Measurements from ENCODE around the gene SCYGR1.
A peak's percentile ranks its signal among the peaks of the same experiment; 100 is the strongest.

SCYGR1 gene

DNA sequence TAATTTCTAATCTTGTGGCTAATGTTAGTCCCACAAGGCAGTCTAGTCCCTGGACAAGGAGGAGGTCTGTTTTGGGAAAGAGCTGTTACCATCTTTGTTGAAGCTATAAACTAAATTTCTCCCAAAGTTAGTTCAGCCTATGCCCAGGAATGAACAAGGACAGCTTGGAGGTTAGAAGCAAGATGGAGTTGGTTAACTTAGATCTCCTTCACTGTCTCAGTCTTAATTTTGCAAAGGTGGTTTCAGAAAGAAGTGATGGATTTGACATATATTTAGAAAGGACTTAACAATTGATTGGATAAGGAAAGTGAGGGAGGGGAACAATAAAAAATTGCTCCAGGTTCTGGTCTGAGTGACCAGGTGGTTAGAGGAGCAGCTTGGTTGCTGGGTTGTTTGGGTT, 14.6 kb upstream of the SCYGR1 start:
- DNase-seq, result no peak

DNA sequence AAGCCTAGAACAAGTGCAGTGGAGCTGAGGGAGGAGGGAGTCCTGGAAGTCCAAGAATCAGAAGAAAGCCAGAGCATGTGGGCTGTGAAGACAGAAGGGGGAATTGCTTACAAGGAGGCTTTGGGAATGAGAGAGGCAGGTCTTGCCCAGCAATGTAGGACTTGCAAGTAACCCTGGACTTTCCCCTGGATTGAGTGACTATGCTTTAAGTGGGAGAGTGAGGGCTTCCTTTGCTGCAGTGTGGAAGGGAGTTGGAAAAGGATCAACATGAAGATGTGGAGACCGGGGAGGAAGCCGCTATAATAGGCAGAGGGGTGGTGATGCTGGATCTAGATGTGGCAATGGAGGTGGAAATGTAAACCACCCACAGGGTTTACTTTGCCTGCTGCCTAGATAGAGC, 13.8 kb upstream of the SCYGR1 start:
- DNase-seq, result peak; percentile 17

DNA sequence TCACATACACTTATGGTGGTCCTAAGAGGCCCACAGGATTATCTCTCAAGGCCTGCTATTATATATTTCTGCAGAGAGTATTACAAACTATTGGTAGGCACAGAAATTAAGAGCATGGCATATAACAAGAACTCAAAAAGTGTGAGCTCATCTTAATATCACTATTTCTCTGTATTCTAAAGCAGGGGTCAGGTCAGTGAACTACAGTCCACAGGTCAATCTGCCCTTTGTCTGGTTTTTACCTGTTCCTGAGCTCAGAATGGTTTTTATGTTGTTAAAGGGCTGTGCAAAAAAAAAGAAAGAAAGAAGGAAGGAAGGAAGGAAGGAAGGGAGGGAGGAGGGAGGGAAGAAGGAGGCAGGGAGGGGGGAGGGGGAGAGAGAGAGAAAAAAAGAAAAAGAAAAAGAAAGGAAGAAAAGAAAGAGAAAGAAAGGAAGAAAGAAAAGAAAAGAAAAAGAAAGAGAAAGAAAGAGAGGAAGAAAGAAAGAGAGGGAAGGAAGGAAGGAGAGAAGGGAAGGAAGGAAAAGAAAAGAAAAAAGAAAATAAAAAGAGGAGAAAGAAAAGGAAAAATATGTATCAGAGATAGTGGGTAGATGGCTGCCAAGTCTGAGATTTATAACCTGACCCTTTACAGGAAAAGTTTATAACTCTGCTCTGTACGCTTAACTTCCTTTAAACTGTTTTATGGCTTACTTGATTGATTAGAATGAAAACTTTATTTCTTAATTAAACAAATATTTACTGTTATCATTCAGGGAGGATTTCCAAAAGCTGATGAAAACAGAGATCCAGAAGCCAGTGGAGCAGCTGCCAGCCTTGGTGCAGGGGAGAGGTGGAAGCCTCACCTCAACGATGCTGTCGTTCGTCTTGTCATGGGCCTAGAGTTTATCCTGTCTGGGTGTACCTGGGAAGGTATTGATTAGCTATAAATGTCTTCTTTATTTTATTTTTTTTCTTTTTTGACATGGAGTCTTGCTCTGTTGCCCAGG, 11.2 kb upstream of the SCYGR1 start:
- no peak for DNase-seq

GRCh38 chr2:227397562-227397961, 9.8 kb upstream of the SCYGR1 start:
- DNase-seq, result no peak

GRCh38 chr2:227395556-227395955, 7.8 kb upstream of the SCYGR1 start:
- DNase-seq, result no peak

- no peak for DNase-seq
These were observed 6.7 kb upstream of the SCYGR1 start for GRCh38 chr2:227394401-227394800.

DNA sequence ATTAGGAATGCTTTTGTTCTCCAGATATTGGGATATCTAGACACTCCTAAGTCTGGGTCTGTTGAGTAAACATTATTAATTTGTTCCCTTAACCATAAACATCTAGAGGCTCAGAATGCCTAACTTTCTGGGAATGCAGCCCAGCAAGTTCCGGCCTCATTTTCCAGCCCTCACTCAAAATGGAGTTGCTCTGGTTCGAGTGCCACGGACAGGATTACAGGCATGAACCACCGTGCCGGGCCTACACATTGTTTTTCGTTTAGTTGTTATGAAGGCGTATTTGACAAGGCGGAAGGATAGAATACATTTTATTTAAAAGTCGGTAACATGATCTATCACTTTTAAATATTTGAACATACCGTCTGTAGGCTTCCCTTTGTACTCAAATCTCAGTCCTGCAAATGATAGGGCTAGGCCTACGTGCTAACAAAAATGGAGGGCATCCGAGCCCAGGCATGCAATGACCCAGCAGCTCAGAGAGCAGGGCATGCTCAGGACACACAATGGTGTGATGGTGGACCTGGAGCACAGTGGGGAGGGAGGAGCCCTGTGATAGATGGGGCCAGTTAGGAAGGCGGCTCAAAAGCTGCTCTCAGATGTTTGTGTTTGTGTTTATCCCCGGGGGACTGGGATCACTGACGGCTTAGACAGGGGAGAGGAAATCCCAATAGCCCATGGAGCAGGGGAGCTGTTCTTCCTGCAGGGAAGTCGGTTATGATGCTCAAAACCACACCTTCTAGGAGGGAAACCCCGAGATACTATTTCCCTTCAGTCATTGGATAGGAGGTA, 2.9 kb upstream of the SCYGR1 start:
- no peak for DNase-seq

- no peak for DNase-seq
These were observed 1.9 kb upstream of the SCYGR1 start for GRCh38 chr2:227389661-227390060.

DNA sequence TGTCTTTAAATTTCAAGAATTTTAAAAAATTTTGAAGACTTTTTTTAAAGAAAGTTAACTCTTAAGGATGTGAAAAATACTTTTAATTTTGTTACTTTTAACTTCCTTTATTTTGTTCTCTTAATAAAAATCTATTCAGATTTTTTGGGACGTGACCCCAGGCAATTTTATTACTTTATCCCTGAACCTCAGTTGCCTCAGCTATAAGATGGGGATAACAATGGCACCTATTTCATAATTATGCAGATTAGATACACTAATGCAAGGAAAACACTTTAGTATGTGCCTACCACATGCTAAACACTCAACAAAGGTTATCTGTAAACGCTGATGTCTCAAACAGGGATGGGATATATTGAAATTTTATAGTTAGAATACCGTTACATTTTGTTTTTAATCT, 1.5 kb upstream of the SCYGR1 start:
- DNase-seq, result no peak

GRCh38 chr2:227388537-227389011, 825 bp upstream of the SCYGR1 start:
- peak; percentile 64 for DNase-seq

DNA sequence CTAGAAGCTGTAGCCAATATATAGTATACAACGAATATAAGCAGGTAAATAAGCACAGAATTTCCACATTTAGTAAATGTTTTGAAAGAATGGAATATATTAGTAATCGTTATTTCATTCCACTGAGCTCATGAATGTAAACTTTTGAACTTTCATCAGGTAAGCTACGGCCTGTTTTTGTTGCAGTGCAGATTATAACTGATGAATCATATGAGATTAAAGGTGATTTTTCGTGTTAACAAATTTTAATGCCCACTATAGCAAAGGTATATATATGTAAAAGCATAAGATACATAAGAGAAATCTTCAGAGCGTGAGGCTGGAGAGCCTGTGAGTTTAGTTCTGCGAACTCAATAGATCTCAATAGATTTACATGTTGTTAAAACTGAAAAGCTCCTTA, 1.1 kb downstream of the SCYGR1 start:
- DNase-seq, result no peak

DNA sequence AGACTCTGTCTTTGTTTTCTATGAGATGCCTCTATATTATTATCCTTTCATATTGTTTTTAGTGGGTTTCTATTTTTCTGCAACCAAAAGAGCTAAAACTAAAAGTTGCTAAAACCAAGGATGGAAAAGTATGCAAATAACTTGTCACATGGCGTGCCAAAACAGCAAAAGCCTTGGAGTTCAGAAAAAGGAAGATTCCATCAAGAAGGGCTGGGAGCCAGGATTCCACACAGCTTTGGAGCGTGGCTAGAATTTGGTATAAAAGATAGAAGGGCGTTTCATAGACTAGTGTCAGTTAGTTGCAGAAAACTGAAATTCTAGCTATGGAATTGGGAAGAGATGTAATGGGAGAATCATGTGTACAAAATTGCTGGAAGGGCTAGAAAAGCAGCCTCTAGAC, 4.1 kb downstream of the SCYGR1 start:
- no peak for DNase-seq

- peak; percentile 12 for DNase-seq
These were observed 5.4 kb downstream of the SCYGR1 start for GRCh38 chr2:227382241-227382835.

- DNase-seq, result no peak
These were observed 8.7 kb downstream of the SCYGR1 start, which contains the start of gene TM4SF20 for GRCh38 chr2:227379095-227379494. TM4SF20 (minus strand) TSS chr2:227379306; CDS start chr2:227379268, 38 bp downstream.

GRCh38 chr2:227378371-227378782, 9.4 kb downstream of the SCYGR1 start:
- DNase-seq, result no peak

- DNase-seq, result no peak
These were observed 10.0 kb downstream of the SCYGR1 start for GRCh38 chr2:227377467-227378351.

DNA sequence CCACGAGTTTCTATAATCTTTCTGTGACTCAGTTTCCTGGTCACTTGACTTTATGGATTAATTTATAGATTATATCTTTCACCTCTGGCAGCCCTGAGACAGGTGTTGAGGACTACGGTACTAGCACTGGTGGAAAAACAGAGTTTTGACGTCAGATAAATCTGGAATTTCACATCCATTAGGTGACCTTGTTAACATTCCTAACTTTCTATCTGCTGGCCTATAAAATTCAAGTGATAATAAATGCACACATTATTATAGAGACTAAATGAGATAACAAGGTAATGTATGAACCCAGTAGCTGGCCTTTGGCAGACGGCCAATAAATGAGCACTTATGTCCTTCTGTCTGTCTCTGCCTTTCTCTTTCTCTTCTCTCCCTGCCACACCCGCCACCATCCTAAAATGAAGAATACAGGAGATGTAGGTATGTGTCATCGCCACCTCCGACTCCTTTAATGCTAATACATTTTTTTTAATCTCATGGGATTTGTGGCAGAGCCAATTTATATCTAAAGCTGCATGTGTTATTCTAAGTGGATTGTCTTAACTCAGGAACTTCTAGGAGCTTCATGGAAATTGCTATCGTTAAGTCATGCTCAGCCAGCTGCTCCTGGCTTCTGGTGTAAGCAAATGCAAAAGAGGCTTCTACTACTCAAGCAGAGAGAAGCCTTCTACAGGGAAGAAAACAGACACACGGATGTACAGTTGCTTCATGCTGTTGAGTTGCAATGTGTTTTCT, 10.9 kb downstream of the SCYGR1 start:
- no peak for DNase-seq

DNA sequence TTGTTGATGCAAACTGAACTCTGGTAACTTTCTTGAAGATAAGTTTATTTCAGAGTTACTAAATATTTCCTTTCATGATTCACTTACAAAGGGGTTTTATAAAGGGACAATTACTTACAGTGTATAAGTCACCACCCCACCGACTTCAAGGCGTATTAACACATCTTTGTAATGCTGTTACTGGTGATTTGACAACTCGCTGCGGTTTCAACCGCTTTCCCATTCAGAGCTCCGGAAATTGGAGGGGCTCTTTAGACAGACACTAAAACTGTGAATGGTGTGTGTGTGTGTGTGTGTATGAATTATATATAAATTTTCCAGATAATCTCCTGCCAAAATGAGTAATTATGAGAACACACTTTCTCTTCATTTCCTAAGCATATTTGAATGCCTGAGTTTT, 13.6 kb downstream of the SCYGR1 start:
- DNase-seq, result peak; percentile 50

- DNase-seq, result no peak
These were observed 14.4 kb downstream of the SCYGR1 start for GRCh38 chr2:227373389-227373788.

- DNase-seq, result peak; percentile 95
These were observed 16.9 kb downstream of the SCYGR1 start for GRCh38 chr2:227370791-227371312.

DNA sequence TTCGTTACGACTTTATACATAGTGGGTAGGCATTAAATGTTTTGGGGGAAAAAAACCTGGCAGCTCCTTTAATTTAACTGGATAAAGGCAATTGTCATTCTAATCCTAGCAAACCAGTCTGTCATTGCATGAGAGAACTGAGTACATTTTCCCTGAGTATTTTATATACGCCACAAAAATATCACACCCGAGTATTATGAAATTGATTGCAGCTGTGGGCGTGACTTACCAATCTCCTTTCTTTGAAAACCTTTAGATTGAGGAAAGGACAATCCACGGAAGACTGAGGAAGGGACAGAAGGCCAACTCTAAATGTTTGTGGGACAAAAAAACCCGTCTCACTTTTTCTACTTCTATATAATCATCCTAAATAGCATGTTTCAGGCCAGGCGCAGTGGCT, 17.7 kb downstream of the SCYGR1 start:
- DNase-seq, result peak; percentile 54
